NOMO-1 (cell line): ENCODE data around the gene IFT27.
"Not testable (repeated sequence)": the region's sequence is repeated elsewhere in the genome, so short reads cannot be mapped to it uniquely, and the experiment has no call there.

Source experiments
- DNase-seq, 2 experiments: peaks; one replicate each; lab custom pipeline; 2025; ENCODE audit not compliant: unreplicated experiment in 2 of 2; lab: John Stamatoyannopoulos, UW

IFT27 gene

DNA sequence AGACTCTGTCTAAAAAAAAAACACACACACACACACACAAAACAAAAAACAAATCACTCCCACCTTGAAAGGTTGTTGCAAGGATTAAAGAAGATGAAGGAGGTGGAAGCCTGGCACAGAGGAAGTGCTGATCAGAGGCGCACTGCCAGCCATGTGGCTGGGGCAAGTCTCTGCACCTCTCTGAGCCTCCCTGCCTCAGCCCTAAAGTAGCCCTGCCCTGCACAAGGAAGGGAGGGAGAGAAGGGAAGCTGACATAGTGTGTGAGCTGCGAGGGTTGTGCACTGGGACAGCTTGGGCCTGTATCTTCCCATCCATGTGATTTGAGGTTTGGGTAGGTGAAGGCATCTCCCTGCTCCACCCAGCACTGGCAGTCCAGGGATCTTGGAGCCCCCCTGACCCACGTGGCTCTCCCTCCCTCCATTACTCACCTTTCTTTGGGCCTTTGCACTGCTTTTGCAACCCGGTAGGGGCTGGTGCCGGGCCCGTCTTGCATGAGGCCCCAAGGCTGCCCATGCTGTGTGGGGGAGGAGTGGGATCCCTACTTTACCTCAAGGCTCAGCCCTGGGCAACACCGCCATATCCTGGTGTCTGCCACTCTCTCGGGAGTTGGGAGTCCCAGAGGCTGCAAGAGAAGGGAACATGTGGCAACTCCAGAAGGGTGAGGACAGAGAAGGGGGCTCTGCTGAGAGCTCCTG, 30.5 kb downstream of the IFT27 start:
- DNase-seq, result no peak

DNA sequence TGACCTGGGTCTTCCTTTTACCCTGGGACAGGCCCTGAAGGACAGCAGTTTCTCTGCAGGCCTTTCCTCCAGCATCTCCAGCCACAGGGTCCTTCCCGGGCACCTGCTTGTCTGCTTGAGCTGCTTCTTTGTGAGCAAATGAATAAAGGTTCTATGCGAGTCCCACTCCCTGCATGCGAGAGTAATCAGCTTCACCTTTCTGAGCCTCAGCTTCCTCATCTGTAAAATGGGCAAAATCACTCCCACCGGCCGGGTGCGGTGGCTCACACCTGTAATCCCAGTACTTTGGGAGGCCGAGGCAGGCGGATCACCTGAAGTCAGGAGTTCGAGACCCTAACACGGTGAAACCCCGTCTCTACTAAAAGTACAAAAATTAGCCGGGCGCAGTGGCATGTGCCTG, 31.1 kb downstream of the IFT27 start:
- no peak for DNase-seq

DNA sequence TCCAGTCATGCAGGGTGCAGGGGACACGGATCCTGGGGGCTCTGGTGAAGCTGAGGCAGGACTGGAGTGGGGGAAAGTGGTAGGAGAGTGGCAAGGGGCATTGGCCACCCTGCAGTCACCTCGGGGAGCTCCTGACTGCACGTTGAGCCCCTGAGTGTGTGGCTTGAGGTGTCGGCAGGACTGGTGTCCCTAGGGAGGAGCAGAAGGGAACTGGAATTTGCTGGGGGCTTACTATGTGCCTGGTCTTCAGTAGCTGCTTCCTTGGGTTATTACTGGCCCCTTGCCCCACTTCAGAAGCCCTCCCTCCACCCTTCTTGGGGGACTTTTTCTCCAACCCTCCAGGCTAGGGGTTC, 31.5 kb downstream of the IFT27 start:
- no peak for DNase-seq

DNA sequence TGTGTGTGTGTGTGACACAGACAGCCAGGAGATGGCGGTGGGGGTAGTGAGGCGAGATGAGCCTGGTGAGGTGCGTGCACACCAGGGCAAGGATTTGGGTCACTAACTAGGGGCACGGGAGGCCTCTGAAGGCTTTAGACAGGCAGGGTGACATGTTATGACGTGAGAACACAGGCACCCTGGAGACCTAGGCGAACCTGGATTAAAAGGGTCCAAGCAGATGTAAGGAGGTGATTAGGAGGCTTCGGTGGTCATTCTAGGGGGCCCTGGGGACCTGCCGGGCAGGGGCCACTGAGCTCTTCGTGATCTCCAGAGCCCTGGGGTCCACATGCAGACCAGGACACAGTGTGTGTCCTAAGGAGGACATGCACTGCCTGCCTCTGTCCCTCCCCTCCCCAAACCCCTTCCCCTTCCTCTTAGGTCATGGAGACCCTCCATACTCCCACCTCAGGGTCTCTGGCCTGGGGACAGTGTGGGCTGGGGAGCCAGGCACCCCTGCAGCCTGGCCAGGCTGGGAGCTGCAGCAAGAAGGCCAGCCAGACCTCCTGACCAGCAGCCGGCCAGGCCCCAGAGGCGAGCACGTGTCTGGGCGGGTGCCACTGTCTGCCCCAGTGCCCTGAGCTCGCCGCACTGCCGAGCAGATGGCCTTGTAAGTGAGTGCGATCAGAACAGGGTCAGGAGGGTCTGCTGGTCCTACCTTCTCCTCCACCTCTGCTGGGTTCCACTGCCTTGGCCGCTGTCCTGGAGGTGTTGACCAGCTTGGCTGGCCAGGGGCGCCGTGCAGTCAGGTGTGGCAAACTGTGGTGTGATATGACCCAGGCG, 32.1 kb downstream of the IFT27 start:
- DNase-seq, result no peak

DNA sequence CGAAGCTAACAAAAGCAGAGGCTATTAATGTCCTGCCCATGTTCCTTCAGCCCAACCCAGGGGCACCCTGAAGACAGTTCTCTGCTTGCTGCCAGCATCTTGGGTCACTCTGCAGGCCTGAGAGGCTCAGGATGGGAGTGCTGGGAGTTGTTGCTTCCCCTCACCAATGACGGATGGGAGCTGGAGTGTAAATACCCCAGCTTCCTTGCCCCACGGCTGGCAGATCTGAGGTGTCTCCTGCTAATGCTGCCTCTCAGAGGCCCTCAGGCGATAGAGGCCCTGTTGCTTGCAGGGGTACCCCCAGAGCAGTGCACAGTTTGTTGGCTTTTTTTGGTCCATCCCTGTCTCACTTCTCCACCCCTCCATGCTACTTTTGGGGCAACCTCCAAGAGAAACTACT, 32.9 kb downstream of the IFT27 start:
- no peak for DNase-seq

DNA sequence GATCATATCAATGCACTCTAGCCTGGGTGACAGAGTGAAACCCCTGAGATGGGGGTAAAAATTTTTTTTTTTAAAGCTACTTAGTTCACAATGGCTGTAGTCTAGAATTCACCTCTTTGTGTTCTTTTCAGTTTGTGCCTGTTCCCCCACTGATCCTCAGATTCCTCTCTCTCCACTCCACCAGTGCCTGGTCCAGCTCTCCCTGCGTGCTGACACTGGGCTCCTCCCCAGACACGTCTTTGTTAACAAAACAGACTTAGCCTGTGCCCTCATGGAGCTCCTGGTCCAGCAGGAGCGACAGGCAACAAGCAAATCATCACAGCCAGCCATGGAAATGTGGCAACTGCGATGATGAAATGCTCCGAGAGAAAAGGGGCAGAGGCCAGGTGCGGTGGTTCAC, 34.0 kb downstream of the IFT27 start:
- no peak for DNase-seq

DNA sequence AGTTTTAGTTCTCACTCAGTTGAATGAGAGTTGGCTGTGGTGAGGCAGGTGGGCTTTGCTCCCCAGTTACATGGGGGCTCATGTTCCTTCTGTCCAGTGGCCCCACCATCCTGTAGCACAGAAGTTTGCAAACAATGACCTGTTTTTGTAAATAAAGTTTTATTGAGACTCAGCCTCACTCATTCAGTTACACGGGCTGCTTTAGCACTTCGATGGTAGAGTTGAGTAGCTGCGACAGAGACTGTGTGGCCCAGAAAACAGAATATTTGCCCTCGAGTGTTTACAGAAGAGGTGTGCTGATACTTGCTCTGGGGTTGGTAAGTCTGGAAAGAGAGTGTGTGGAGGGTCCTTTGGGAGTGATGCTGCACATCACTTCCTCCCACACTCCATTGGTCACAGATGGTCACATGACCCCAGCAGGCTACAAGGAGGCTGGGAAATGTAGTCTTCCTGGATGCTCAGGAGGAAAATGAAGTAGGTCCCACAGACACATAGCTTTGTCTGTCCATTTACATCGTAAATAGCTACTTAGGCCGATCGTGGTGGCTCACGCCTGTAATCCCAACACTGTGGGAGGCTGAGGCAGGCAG, 34.6 kb downstream of the IFT27 start:
- DNase-seq, result no peak

DNA sequence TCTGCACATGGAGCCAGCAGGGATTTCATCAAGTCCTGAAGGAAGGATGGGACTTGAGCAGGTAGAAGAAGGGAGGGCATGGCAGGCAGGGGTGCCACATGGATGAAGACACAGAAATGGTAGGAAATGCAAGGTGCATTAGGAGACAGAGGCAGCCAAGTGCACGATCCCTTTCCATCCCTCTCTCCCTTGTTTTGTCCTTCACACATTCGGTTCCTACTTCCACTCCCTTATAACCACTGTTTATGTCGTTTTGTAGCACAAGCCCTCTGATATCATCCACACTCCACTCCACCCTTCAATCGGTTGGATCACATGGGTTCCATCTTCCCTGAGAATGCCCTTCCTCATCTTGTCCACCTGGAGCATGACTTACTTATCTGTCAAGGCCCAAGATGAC, 35.2 kb downstream of the IFT27 start:
- DNase-seq, result no peak

DNA sequence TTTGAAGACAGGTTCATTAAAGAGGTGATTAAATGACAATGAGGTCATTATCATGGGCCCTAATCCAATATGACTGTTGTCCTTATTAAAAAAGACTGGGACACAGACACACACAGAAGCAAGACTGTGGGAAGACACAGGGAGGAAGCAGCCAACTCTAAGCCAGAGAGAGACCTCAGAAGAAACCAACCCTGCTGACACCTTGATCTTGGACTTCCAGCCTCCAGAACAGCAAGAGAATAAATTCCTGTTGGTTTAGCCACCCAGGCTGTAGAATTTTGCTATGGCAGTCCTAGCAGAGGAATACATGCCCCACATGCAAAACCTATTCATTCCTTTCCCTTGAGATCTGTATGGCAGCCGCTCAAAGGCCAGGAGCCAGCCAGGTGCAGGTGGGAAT, 36.7 kb downstream of the IFT27 start:
- DNase-seq, result no peak

DNA sequence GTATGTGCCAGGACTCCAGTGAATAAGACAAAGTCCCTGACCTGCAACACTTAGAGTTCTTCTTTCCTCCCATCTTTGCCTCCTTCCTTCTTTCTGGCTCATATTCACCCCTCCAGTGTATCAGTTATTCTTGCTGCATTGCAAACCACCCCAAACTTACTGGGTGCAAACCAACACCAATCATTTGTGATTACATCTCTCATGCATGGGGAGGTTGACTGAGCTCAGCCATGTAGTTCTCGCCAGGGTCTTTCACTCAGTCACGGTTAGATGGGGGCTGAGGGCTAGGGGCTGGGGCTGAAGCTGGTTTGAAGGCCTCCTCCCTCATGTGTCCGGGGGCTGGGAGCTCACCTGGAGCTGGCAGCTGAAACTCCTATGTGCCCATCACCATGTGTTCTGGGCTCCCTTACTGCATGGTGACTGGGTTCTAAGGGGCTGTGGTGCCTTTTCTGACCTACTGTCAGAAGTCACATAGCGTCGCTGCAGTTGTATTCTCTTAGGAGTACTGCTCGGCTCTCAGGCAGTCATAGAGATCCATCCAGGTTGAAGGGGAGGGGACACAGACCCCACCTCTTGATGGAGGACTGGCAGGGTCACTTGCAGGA, 37.4 kb downstream of the IFT27 start:
- DNase-seq, result no peak

DNA sequence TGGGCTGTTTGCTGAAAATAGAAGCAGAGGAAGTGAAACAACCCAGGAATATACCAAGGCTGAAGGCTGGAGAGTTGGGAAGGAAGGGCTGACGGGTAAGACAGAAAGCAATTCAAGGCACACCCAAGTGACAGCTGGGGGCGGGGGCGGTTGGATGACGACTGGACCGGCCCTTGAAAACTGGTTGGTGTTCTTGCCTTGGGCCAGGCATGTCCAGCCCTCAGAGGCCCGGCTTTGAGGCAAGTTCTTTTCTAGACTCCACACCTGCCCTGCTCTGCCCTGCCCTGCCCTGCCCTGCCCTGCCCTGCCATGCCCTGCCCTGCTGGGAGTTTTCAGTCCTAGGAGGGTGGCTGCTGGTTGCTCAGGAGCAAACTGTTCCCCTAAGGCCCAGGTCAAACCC, 38.1 kb downstream of the IFT27 start:
- peak; percentile 82 to 83 for DNase-seq

DNA sequence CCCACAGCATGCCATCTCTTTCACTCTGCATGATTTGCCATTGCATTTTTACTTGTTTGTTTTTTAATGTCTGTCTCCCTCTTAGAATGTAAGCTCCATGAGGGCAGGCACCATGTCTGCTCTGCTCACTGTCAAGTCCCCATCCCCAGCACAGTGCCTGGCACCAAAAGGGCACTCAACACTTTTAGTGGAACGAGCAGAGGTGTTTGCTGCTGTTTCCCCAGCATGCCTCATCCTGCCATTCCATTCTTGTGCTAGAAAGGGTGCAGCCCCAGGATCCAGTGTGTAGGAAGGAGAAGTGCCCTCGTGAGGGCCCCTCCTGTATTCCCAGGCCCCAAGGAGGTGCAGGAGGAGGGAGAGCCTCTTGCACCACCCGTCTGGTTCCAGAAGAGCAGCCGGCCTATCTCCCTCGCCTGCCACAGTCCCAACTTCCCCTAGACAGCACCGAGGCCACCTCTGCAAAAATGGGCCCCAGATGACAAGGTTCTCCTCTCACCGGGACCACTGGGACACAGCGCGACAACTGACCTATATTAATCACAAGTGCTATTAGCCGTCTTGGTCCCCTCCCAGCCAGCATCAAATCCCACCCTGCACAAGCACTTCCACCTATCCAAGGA, 39.1 kb downstream of the IFT27 start:
- DNase-seq, result peak; percentile 8 to 22

DNA sequence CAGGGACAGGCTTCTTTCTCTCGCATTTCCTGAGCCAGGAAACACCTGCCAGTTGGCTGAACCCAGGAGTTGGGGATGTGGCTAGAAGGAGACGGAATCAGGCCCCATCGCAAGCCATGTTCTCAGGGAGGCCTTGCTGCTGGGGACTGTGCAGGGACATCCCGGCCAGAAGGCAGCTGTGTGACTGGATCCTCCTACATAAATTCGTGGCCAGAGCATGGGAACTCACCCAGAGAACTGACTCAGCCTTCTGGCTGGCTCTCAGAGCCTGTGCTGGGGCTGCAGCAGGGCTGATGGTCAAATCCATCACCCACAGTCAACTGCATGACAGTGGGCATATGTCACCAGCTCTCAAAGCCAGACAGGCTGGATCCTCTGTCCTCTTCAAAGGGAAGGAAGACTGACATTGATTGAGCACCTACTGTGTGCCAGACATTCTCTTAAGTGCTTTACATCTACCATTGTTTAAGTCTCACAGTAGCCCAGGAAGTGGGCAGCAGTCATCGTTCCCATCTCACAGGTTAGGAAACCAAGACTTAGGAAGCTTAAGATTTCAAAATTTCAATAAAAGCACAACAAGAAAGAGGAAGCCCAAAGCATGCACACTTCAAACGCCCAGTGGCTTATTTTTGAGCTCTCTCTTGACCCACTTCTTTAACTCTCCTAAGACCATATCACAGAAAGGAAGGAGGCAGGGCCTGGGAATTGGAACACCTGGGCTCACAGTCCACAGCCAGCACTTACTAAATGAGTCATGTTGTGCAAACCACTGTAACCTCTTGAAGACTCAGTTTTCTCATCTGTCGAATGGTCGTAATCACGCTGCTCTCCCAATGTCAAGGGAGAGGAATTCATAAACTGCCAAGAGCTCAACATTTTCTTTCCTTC, 41.5 kb downstream of the IFT27 start:
- DNase-seq, result peak; percentile 17 to 21

DNA sequence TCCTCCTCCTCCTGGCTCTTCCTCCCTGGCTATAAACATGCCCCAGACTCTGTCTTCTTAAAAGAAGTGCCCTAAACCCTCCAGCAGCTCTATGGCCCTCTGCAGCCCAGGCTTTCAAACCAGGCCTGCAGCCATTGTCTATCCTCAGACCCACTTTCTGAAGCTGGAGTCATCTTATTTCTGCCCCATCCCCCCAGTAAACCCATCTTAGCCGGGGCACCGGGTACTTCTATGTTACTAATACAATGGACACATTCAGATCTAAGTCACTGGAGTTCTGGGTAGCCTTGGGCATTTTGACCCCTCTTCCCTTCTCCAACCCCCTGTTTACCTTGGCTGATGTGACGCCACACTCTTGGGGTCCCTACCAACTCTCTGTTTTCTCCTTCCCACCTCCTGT, 42.6 kb downstream of the IFT27 start:
- DNase-seq, result no peak

DNA sequence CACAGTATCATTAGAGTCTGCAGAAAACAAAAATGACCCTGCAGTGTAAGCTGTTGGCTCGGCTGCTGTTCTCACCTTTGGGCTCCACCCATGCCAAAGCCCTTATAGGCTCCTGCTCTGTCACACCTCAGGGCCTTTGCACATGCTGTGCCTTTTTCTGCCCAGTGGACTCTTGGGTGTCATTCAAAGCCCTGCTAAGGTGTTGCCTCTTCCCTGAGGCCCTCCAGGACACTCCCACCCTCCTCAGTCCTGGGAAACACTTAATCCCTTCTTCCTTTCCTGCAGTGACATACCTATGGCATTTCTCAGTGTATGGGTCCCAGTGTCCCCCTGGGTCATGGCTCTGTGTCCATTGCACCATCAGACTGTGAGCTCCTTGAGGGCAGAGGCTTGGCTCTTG, 43.3 kb downstream of the IFT27 start:
- DNase-seq, result no peak

DNA sequence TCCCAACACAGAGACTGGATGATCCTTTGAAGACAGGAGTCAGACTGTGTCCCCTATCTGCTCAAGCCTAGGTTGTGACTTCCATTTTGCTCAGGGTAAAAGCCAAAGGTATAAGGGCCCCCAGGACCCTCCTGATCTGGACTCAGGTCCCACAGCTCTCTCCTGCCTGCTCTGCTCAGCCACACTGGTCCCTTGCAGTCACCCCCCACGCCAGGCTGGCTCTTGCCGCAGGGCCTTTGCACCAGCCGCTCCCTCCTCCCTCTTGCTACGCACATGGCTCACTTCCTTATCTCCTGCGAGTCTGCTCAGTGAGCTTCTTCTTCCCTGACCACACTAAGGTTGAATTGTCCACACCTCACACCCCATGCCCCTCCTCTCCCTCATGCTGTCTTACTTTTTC, 44.0 kb downstream of the IFT27 start:
- no peak for DNase-seq

DNA sequence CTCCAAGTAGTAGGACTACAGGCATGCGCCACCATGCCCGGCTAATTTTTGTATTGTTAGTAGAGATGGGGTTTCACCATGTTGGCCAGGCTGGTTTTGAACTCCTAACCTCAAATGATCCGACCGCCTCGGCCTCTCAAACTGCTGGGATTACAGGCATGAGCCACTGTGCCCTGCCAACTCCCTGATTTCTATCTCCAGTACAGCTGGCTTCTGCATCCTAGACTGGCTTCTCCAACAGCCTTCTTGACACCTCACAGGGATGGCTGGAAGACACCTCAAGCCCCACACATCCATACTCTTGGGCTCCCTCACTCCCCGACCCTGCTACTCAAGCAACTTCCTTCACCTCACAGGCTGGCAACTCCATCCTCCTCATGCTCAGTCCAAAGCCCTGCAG, 44.6 kb downstream of the IFT27 start:
- not testable (repeated sequence) for DNase-seq

DNA sequence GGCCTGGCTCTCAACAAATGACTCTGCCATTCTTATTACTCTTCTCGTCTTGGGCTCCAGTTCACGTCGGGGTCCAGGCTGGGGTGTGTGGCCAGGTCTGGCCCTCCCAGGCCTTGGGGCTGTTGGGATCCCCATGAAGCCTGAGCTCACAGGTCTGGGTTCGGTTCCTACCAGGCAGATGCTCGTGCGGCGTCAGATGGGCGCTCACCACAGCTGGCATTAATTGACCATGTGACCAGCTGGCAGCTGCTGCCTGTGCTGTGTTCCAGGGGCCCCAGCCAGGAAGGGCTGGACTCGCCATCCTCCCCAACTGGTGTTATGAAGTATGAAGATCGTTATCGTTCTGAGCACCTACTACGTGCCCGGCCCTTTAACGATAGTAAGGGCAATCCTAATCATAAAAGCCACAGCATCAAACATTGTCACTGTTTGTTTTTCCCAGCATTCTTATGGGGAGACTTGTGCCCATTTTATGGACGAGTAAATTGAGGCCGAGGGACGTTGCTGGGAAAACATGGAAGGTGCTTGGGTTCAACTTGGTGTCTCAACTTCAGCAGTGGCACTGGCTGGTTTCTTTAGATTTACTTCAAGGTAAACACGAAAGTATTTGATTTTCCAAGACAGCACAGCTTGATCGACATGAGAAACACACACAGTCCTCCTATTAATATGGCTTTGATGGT, 45.6 kb downstream of the IFT27 start:
- DNase-seq, result no peak

DNA sequence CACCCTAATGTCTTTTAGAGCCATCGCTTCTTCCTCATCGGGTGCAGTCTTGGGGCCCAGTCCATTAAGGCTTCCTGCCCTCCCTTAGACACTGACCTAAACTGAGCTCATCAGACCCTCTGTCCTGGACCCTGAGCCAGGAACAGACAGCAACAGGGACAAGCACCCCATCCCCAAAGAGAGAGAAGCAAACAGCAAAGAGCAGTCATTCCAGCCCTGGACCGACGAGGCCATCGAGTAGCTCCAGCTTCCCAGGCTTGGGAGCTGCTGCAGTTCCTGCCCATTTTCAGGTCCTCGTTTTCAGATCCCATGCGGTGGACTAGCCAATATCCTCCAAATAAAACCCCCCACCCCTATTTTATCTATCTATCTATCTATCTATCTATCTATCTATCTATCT, 46.6 kb downstream of the IFT27 start:
- no peak for DNase-seq

DNA sequence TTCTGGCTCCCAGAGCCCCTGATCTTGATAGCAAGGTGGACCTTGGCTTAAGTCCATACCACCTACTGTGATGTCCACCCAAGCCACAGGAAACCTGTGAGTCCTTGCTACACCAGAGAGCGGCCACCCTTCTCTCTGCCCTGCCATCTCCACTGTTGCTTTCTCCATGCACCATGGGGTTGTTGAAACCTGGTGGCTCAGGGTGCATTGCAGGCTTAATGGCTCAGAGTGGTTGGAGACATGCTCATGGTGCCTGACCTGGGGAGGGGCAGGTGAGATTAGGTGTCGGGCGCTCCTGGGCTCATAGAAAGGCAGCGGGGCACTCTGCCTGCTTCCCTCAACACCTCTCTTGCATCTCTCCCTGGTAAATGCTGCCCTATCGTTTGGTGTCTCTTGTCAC, 47.4 kb downstream of the IFT27 start:
- DNase-seq, result no peak
